HepG2 (cell line): ENCODE results near the gene HIPK2. TPM values are rescaled to one million over a fixed set of nuclear protein-coding genes. Genes with fewer than 3 reads are reported as not detected.

Source experiments
- ATAD3A ChIP-seq: sonication (generic); formaldehyde crosslinking; IDR thresholded peaks from 2 replicates; pipeline ENCODE4 v1.4.0; 2020; ENCODE audit warnings: missing genetic modification reagents
- GPN1 ChIP-seq: sonication (generic); formaldehyde crosslinking; IDR thresholded peaks from 2 replicates; pipeline ENCODE4 v1.5.1; 2020; ENCODE audit warnings: missing genetic modification reagents, borderline replicate concordance
- IRF2 ChIP-seq: IDR thresholded peaks from 2 replicates; pipeline ENCODE4 v1.6.1; 2018; ENCODE audit warnings: missing genetic modification reagents, missing compliant biosample characterization
- KLF16 ChIP-seq, 2 experiments: sonication (generic) in 1 of 2; formaldehyde crosslinking in 1 of 2; IDR thresholded peaks; 2 replicates each; pipeline versions ENCODE4 v1.6.1 to v1.8.0; 2016 to 2023; ENCODE audit warnings: missing genetic modification reagents in 2 of 2, missing compliant biosample characterization in 1 of 2
- KMT2A ChIP-seq: sonication (generic); formaldehyde crosslinking; IDR thresholded peaks from 2 replicates; pipeline ENCODE4 v1.4.0; 2020; ENCODE audit warnings: missing genetic modification reagents
- PCBP1 ChIP-seq: fragments of 200-400 bp; formaldehyde crosslinking; IDR thresholded peaks from 2 replicates; pipeline ENCODE4 v1.6.1; 2017; ENCODE audit warnings: mild to moderate bottlenecking, low read depth, low read length, borderline replicate concordance
- PITX1 ChIP-seq: sonication (generic); formaldehyde crosslinking; IDR thresholded peaks from 2 replicates; pipeline ENCODE4 v1.5.1; 2020; ENCODE audit warnings: mild to moderate bottlenecking, missing genetic modification reagents
- RCOR2 ChIP-seq: IDR thresholded peaks from 2 replicates; pipeline ENCODE4 v1.6.1; 2016; ENCODE audit warnings: missing biosample characterization, missing genetic modification reagents
- SNRNP70 ChIP-seq: fragments of 200-400 bp; formaldehyde crosslinking; IDR thresholded peaks from 2 replicates; pipeline ENCODE4 v1.6.1; 2017; ENCODE audit warnings: mild to moderate bottlenecking, low read depth, low read length, moderate library complexity
- THAP8 ChIP-seq: sonication (generic); formaldehyde crosslinking; IDR thresholded peaks from 2 replicates; pipeline ENCODE4 v1.5.1; 2020; ENCODE audit warnings: missing genetic modification reagents, mild to moderate bottlenecking, borderline replicate concordance
- ZNF138 ChIP-seq: sonication (generic); formaldehyde crosslinking; IDR thresholded peaks from 2 replicates; pipeline ENCODE4 v1.5.0; 2020; ENCODE audit warnings: mild to moderate bottlenecking, low read depth, missing genetic modification reagents
- ZNF280D ChIP-seq: sonication (generic); formaldehyde crosslinking; IDR thresholded peaks from 2 replicates; pipeline ENCODE4 v1.5.1; 2020; ENCODE audit warnings: mild to moderate bottlenecking, missing genetic modification reagents
- ZSCAN9 ChIP-seq: IDR thresholded peaks from 2 replicates; pipeline ENCODE4 v1.6.1; 2016; ENCODE audit warnings: borderline replicate concordance
- polyA plus RNA-seq, 8 experiments: library from polyadenylated mRNA; depleted of rRNA in 3 of 8; stranded (reverse) in 7 of 8; unstranded in 1 of 8; fragments of >200 nt; fragmentation: Illumina TruSeq in 4 of 8; extraction: Trizol in 4 of 8; gene quantifications; 2 replicates each; pipeline versions ENCODE4 v1.2.1 to v1.2.3, GENCODE V29; 2011 to 2016; ENCODE audit warnings: low read depth in 4 of 8, missing spikeins in 1 of 8, mixed read lengths in 1 of 8; ENCODE audit not compliant: insufficient read depth in 1 of 8
- total RNA-seq, 5 experiments: library from RNA; depleted of rRNA; stranded (reverse); fragments of >200 nt; fragmentation: Illumina TruSeq; extraction: Trizol; gene quantifications; 2 replicates each; pipeline ENCODE4 v1.2.3, GENCODE V29; 2016; ENCODE audit warnings: low read depth in 1 of 5
- TF ChIP-seq, protein P1 (sequence below): sonication (generic); formaldehyde crosslinking; conservative IDR thresholded peaks from 2 replicates; pipeline ENCODE4 v1.4.0; 2020; ENCODE audit warnings: missing genetic modification reagents
- TF ChIP-seq, protein P2 (sequence below): sonication (generic); formaldehyde crosslinking; IDR thresholded peaks from 2 replicates; pipeline ENCODE4 v1.4.0; 2020; ENCODE audit warnings: missing genetic modification reagents
- TF ChIP-seq, protein P3 (sequence below): IDR thresholded peaks from 2 replicates; pipeline ENCODE4 v1.6.1; 2016; ENCODE audit warnings: missing compliant biosample characterization, missing genetic modification reagents, borderline replicate concordance

HIPK2 gene
- total and polyA plus RNA-seq, 2 of the 13 experiments (the other 11 are each of a cell fraction or from before 2014, with no cell fraction given) = 14.4 to 20.2 TPM

DNA sequence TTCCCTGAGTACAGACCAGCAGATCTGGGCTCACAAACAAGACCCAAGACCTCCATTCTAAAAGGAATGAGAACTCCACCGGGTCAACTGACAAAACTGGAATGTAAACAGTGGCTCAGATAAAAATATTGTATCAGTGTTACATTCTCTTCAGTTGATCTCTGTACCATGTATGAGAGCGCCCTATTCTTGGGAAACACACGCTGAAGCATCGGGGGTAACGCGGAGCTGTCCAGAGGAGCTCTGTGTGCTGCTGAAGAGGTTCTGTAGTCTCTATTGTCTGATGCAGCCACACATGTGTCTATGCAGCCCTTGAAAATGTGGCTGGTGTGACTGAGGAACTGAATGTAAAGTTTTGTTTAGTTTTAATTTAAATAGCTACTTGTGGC is 39.7 kb downstream of the HIPK2 start (continued):
- TF ChIP-seq ZNF280D (CRISPR knock-in tag) (no peak), IRF2 (CRISPR knock-in tag) (peak; percentile 27; the same call in 1 of the 2 replicates), PITX1 (no peak), PCBP1 (no peak), KLF16 (CRISPR knock-in tag; IDR thresholded peaks at IDR 0.05) (0 out of 4 replicates have a peak, but pooled peaks of 1 of the 2 experiments have one; percentile 30), ZSCAN9 (CRISPR knock-in tag) (no peak), ZNF138 (no peak), RCOR2 (CRISPR knock-in tag) (0 out of 2 replicates have a peak, but pooled peaks have one; percentile 44), SNRNP70 (no peak), THAP8 (CRISPR knock-in tag) (no peak), KMT2A (CRISPR knock-in tag) (0 out of 2 replicates have a peak, but pooled peaks have one; percentile 34), ATAD3A (CRISPR knock-in tag) (no peak), GPN1 (no peak)
- TF ChIP-seq, protein P1, sequence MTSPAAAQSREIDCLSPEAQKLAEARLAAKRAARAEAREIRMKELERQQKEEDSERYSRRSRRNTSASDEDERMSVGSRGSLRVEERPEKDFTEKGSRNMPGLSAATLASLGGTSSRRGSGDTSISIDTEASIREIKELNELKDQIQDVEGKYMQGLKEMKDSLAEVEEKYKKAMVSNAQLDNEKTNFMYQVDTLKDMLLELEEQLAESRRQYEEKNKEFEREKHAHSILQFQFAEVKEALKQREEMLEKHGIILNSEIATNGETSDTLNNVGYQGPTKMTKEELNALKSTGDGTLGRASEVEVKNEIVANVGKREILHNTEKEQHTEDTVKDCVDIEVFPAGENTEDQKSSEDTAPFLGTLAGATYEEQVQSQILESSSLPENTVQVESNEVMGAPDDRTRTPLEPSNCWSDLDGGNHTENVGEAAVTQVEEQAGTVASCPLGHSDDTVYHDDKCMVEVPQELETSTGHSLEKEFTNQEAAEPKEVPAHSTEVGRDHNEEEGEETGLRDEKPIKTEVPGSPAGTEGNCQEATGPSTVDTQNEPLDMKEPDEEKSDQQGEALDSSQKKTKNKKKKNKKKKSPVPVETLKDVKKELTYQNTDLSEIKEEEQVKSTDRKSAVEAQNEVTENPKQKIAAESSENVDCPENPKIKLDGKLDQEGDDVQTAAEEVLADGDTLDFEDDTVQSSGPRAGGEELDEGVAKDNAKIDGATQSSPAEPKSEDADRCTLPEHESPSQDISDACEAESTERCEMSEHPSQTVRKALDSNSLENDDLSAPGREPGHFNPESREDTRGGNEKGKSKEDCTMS = no peak
- TF ChIP-seq, protein P2, sequence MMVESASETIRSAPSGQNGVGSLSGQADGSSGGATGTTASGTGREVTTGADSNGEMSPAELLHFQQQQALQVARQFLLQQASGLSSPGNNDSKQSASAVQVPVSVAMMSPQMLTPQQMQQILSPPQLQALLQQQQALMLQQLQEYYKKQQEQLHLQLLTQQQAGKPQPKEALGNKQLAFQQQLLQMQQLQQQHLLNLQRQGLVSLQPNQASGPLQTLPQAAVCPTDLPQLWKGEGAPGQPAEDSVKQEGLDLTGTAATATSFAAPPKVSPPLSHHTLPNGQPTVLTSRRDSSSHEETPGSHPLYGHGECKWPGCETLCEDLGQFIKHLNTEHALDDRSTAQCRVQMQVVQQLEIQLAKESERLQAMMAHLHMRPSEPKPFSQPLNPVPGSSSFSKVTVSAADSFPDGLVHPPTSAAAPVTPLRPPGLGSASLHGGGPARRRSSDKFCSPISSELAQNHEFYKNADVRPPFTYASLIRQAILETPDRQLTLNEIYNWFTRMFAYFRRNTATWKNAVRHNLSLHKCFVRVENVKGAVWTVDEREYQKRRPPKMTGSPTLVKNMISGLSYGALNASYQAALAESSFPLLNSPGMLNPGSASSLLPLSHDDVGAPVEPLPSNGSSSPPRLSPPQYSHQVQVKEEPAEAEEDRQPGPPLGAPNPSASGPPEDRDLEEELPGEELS (CRISPR knock-in tag) = peak; percentile 54
- TF ChIP-seq, protein P3, sequence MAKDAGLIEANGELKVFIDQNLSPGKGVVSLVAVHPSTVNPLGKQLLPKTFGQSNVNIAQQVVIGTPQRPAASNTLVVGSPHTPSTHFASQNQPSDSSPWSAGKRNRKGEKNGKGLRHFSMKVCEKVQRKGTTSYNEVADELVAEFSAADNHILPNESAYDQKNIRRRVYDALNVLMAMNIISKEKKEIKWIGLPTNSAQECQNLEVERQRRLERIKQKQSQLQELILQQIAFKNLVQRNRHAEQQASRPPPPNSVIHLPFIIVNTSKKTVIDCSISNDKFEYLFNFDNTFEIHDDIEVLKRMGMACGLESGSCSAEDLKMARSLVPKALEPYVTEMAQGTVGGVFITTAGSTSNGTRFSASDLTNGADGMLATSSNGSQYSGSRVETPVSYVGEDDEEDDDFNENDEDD (CRISPR knock-in tag) = no peak
